NOMO-1 treated with DMSO at 0.1 percent for 48 hours (cell line): ENCODE data around the gene GRSF1.
"Not testable (repeated sequence)": the region's sequence is repeated elsewhere in the genome, so short reads cannot be mapped to it uniquely, and the experiment has no call there.

Experiments
- DNase-seq: peaks from one replicate; lab custom pipeline; 2025; ENCODE audit not compliant: unreplicated experiment; lab: John Stamatoyannopoulos, UW

Gene GRSF1

DNA sequence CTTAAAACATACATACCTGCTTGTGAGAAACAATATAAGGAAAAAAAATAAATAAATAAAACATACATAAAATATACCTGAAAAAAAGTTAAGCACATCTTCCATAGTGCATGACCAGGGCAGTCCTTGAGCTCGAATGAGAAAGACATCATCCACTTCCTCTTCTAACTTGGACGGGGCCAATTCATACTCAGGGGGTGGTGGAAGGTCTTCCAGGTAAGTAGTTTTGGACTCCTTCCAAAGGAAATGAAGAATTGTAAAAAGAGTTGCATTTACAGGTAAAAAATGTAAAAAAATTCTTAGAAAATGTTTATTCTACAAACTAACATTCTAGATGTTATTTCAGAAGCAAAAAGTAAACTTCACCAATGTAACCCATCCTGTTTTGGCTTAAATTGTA is 3.6 kb downstream of the GRSF1 start:
- no peak for DNase-seq

DNA sequence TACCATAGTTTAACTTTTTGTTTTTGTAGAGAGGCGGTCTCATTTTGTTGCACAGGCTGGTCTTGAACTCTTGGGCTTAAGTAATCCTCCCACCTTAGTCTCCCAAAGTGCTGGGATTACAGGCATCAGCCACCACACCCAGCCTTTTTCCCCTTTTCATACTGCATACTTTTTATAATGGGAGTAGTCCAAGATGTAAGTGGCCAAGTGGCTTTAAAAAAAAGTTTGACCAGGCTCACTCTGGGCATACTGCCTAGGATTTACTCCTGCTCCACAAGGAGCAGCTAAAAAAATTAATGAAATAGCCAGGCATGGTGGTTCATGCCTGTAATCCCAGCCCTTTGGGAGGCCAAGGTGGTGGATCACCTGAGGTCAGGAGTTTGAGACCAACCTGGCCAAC is 6.0 kb downstream of the GRSF1 start:
- DNase-seq = no peak

DNA sequence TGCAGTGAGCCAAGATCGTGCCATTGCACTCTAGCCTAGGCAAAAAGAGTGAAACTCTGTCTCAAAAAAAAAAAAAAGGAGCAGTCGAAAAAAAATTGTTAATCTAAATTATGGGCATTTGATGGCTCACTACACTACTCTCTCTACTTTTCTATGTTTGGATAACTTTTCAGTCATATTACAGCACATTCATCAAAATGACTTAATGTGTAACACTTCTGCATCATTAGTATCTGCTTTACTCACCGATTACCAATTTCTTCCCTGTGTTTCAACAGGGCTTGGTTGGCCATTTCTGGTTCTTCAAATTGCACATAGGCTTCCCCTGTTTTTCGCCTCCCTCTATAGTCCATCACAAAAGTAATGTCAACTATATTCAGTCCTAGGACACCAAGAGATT is 8.4 kb downstream of the GRSF1 start:
- DNase-seq = no peak

DNA sequence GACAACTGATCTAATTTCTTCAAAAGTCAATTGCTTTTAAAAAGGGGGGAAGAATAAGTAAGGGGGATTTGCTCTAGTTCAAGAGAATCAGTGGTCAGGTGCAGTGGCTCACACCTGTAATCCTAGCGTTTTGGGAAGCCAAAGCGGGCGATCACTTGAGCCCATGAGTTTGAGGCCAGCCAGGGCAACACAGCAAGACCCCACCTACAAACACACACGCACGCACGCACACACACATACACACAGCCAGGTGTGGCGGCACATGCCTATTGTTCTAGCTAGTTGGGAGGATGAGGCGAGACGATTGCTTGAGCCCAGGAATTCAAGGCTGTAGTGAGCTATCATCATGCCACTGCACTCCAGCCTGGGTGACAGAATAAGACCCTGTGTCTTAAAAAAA is 9.6 kb downstream of the GRSF1 start:
- no peak for DNase-seq

DNA sequence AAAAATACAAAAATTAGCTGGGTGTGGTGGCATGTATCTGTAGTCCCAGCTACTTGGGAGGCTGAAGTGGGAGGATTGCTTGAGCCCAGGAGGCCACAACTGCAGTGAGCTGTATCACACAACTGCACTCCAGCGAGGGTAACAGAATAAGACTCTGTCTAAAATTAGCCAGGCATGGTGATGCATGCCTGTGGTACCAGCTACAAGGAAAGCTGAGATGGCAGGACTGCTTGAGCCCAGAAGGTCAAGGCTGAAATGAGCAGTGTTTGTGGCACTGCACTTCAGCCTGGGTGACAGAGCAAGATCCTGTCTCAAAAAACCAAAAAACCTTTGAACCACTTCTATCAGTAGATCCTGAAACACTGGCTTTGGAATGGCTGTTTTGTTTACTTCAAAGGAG is 10.2 kb downstream of the GRSF1 start:
- DNase-seq = no peak

DNA sequence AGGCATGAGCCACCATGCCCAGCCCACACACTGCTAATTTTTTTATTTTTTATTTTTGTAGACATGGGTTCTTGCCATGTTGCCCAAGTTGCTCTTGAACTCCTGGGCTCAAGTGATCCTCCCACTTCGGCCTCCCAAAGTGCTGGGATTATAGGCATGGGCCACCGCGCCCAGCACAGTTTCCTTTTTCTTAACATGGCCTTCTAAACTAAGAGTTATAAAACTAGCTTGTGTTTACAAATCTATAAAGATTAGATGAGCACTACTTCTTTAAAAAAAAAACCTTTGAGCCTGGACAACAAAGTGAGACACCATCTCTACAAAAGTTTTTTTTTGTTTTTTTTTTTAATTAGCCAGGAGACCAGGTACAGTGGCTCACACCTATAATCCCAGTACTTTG is 10.7 kb downstream of the GRSF1 start:
- no peak for DNase-seq

DNA sequence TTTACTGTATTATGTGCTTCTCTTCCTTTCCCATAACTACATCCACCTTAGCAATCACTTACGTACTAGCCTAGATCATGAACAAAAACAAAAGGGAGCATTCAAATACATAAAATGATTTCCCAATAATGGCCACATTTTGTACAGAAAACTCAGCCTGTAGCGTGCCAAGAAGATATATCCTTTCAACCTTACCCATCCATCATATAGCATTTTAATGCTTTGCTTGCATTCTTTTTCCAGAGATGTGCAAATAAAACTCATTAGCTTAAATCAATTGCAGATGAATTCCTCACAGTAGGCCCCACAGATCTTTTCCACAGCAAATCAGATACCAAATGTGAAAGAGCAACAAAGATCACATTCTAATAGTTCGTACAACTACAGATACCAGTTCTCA is 20.8 kb downstream of the GRSF1 start:
- no peak for DNase-seq

DNA sequence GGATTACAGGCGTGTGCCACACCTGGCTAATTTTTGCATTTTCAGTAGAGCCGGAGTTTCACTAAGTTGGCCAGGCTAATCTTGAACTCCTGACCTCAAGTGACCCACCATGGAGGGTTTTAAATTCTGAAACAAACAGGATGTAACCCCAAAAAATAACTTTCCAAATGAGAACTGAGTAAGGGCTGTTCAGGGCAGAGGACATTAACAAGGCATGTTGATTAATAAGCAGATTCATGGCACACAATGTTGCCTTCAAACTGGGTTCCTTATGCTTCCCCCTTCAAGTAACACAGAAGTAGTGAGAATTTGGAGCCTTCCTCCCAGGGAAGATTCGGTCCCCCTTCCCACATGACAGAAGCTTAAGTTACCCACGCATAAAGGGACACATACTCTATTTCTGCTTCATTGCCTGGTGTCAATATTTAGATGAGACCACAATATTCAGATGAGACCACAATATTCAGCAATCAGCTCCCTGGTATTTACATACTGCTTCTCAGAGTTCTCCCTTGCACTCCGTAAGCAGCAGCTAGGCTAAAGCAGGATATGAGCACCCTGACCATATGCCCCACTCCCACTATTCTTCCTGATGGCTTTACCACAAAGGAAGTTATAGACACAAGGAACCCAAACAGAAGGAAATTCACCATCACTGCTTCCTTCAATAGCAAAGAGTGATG is 21.4 kb downstream of the GRSF1 start:
- no peak for DNase-seq

DNA sequence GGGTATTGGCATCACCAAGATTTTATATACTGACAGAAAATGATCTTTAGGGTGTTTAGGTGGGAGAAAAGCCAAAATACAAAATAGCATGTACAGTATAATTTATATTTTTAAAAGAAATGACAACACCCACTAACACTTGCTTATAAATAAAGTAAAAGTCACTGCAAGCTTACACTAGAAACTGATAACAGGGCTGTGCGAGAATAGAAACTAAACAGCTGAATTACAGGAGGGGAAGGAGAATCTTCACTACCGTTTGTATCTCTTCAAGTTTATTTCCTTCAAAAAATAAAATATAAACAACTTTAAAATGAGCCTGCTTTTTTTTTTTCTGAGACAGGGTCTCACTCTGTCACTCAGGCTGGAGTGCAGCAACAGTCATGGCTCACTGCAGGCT is 22.8 kb downstream of the GRSF1 start:
- no peak for DNase-seq

DNA sequence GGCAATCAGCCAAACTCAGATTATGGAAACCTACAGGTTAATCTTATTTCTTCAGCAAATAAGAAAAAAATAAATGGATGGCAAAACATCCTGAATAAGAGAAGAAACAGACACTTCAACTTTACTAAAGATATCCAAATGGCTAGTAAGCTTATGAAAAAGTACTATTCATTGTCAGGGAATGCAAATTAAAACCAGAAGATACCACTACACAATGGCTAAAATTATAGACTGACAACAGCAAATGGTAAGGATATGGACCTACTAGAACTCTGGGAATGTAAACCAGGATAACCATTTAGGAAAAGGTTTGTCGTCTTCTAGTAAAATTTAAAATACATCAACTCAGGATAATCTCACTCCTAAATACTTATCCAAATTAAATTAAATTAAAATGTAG is 24.3 kb downstream of the GRSF1 start:
- no peak for DNase-seq

DNA sequence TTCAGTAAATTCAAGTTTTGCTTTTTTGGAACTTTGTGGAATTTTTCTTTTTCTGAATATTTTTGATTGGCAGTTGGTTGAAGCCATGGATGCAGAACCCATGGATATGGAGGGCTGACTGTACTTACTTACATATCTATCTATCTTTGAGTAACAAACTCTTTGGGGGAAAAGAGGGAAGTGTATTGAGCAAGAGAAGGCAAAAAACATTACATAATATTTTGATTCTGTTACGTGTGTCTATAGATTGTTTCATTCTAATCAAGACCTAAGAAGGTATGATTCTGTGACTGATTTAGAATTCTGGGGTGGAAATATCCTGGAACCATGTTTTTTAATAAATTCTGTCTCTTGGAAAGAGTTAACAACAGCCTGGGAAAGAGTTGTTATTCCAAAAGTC is 31.5 kb downstream of the GRSF1 start:
- peak; percentile 65 for DNase-seq

DNA sequence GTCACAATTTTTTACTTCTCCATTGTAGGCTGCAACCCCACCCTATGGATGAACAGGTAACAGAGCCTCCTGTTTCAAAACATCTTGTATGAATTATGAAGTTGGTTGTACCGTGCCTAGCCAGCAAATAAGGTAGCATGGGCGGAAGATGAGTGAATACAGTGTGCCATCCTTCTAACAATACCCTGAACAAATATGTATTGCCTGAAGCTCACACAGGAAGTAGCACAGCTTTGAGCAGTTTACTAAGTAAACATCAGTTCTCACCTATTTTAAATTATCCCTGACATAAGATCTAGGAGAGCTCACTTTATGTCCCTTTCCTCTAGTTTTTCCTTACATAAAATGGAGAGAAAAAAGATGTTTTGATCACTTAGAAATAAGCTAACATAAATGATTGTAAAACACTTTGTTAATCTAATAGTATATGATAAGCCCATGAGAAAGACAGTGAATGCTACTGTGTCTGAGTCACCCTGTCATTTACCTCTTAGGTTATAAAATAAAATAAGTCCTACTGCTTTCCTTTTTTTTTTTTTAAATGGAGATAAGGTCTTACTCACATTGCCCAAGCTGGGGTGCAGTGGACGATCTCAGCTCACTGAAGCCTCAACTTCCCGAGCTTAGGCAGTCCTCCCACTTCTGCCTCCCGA is 36.6 kb downstream of the GRSF1 start:
- DNase-seq = no peak

DNA sequence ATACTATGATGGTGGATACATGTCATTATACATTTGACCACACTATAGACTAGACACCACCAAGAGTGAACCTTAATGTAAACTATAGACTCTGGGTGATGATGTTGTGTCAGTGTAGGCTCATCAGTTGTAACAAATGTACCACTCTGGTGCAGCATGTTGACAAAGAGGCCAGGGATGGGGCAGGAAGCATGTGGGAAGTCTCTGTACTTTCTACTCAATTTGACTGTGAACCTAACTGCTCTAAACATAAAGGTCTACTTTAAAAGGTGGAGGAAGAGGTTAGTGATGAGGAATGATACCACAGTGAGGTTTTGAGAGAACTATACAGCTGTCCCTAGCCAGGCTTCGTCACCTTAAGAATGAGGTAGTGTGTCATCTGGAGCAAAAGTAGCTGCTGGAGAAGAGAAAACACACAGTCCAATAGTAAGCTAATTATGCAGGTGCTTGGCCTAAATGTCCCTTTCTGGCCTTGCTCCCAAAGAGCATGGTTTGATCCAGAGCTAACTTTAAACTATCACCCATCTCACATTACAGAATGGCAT is 38.4 kb downstream of the GRSF1 start:
- DNase-seq = no peak

DNA sequence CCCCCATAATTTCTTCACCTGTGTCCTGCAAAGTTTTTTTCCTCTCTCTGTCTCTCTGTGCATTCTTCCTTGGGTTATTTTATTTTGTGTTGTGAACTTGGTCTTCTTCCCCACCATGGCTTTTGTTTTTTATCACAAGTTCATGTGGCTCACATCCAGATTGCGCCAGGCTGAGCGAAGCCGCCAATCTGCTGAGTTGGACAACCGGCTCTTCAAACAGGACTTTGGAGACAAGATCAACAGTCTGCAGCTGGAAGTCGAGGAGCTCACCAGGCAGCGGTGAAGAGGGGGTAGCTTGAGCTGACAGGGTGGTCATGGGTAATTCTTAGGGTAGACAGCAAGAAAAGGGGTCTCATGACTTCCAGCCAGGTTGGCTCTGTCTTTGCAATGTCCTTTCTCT is 46.1 kb downstream of the GRSF1 start:
- no peak for DNase-seq

DNA sequence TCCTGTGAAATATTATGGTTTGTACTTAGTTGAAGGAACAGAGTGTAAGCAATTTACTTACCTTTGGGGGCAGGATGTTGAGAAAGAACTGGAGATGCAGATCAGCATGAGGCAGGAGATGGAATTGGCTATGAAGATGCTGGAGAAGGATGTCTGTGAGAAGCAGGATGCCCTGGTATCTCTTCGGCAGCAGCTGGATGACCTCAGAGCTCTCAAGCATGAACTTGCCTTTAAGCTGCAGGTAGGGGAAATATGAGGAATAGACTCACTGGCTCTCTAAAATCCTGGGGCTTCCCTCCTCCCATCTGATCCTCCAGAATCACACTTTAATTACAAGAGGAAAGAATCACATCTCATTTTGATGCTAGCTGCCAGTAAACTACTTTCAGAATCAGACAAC is 51.0 kb downstream of the GRSF1 start:
- DNase-seq = no peak

DNA sequence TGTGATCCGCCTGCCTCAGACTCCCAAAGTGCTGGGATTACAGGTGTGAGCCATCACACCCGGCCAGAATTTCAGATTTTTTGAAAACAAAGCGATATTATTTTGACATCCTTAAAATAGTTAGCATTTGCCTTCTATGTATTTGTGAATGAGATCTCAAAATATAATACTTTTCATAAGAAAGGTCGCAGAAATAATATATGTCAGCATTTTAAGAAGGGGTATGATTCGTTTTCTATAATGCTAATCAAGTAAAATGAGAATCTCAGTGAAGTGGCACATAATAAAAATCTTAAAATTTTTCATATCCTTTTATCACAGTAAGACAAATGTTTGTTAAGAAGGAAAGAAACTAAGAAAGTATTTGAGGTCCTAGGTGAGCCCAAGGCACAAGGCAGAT is 52.2 kb downstream of the GRSF1 start:
- no peak for DNase-seq

DNA sequence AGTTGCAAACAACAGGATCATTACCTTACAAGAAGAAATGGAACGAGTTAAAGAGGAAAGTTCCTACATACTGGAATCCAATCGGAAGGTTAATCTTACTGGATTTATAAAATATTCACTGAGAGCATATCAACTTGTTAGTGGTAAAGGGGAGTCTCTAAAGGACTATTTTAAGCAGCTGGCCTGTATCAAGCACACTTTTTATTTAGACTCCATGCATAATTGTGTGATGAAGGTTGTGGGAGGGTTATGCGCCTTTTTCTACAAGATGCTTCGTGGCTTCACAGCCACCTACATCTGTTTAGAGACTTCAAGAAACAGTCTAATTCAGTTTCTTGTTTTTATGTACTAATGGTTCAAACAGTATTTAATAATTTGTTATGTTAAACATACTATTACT is 56.6 kb downstream of the GRSF1 start:
- no peak for DNase-seq

DNA sequence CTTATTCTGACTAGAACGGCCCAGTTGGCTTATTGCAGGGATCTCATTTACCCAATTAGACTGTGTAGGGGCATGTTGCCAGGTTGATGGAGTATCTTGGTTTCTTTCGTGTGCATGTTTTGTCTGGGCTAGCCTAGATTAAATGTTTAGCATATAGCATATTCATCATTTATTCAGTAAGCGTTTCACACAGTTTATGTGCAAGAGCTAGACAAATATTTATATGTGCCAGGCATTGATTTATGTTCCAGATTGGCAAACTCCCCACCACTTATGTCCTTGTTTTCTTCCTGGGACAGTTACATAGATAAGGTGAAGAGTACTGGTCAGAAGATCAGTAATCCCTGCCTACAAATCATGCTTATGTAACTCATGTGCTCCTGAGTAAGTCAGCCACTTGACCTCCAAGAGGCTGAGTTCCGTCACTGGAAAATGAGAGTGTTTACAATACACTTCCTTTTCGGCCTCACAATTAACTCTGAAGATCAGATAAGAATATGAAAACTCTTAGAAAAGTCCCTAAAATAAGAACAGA is 60.7 kb downstream of the GRSF1 start:
- no peak for DNase-seq

DNA sequence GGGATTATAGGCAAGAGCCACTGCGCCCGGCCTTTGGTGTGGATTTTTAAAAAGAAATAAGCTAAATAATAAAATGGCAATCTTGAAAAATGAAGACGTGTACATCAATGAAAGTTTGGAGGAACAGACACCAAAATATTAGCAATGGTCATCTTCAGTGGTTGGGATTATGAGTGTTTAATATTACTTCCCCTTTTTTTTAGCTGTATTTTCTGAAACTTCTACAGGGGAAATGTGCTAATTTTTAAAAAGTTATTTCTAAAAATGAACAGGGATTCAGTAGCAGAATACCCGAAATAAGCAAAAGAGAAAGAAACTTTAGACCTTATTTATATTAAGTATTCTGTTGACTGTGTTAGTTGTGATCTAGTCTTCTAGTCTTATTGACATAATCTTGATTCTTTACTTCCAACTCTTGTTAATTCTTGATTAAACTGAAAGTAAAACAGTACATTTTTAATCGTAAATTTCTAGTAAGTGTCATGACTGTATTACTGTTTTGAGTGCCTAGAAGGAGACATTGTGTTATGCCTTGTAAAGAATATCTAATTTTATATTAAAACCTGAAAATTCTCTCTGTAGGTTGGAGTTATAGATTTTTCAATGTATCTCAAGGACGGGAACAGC is 66.6 kb downstream of the GRSF1 start:
- peak; percentile 51 for DNase-seq

DNA sequence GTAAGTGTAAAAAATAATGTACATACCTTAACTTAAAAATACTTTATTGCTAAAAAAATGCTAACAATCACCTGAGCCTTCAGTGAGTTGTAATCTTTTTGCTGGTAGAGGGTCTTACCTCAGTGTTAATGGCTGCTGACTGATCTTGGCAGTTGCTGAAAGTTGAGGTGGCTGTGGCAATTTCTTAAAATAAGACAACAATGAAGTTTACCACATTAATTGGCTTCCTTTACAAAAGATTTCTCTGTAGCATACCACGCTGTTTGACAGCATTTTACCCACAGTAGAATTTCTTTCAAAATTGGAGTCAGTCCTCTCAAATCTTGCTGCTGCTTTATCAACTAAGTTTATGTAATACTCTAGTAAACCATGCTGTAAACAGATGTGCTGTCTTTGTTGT is 70.3 kb downstream of the GRSF1 start:
- not testable (repeated sequence) for DNase-seq

DNA sequence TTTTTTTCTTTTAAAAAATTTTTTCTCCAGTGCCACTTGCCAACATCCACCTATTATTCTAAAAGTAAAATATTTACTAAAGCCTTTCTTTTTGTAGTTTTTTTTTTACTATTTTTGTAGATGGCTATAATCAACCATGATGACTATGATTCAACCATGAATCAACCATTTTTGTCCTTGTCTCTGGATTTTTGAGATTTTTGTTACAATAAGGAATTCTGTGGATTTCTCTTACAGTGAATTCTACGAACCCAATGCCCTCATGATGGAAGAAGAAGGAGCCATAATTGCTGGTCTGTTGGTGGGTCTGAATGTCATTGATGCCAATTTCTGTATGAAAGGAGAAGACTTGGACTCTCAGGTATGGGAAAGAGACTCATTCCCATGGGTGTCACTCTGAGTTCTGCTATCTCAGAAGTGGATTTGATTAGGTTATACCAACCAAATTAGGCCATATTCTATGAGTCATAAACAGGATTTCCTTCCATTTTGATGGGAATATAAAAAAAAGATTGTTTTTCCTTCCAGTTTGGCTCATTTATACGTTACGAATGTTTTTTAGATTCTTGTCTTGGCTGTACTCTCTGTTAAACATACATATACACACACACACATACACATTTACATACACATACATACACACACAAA is 71.3 kb downstream of the GRSF1 start:
- DNase-seq = no peak
